GM12875 (cell line): Measurements from ENCODE around the gene MEIS1.

Source experiments
- H3K4me3 ChIP-seq: one replicate; pipeline ENCODE4 v1.5.1; 2011; ENCODE audit warnings: low read depth, low read length, control low read depth
- CTCF ChIP-seq: IDR thresholded peaks from 2 replicates; pipeline ENCODE4 v1.5.1; 2011; ENCODE audit warnings: low read depth, mild to moderate bottlenecking, control low read depth, inconsistent platforms, low read length, moderate library complexity, borderline replicate concordance; ENCODE audit not compliant: insufficient read depth

Gene MEIS1

GRCh38 chr2:66469214-66469902, 34.4 kb downstream of the MEIS1 start:
- H3K4me3 ChIP-seq, result no peak overlapping the region
- no peak for TF ChIP-seq CTCF

- no peak for TF ChIP-seq CTCF
Measured at GRCh38 chr2:66470199-66470598, 35.3 kb downstream of the MEIS1 start.

GRCh38 chr2:66472225-66472843, 37.4 kb downstream of the MEIS1 start:
- H3K4me3 ChIP-seq, result no peak overlapping the region
- no peak for TF ChIP-seq CTCF

More at GRCh38 chr2:66470199-66470598, 35.3 kb downstream of the MEIS1 start:
- no peak overlapping the region for H3K4me3 ChIP-seq

GRCh38 chr2:66477135-66477842, 42.4 kb downstream of the MEIS1 start:
- no peak overlapping the region for H3K4me3 ChIP-seq
- TF ChIP-seq CTCF, result no peak

- no peak overlapping the region for H3K4me3 ChIP-seq
- no peak for TF ChIP-seq CTCF
Measured at GRCh38 chr2:66478299-66478698, 43.4 kb downstream of the MEIS1 start.

GRCh38 chr2:66478731-66479316, 43.9 kb downstream of the MEIS1 start:
- no peak overlapping the region for H3K4me3 ChIP-seq
- no peak for TF ChIP-seq CTCF
